Rectal smooth muscle tissue (tissue), 1 donor: Measurements from ENCODE around the gene PITX1.
A peak's percentile ranks its signal among the peaks of the same experiment; 100 is the strongest.

Source experiments
- H3K27ac ChIP-seq: one replicate; pipeline ENCODE4 v1.7.0; 2013; ENCODE audit warnings: low read depth, low read length, inconsistent platforms
- H3K27me3 ChIP-seq: one replicate; pipeline ENCODE4 v1.7.0; 2013; ENCODE audit warnings: low read length; ENCODE audit not compliant: control insufficient read depth, insufficient read depth
- H3K36me3 ChIP-seq: one replicate; pipeline ENCODE4 v1.7.0; 2013; ENCODE audit warnings: low read length; ENCODE audit not compliant: control insufficient read depth, insufficient read depth
- H3K4me1 ChIP-seq: one replicate; pipeline ENCODE4 v1.7.0; 2013; ENCODE audit warnings: low read length; ENCODE audit not compliant: control insufficient read depth, insufficient read depth
- H3K4me3 ChIP-seq: one replicate; pipeline ENCODE4 v1.7.0; 2013; ENCODE audit warnings: low read length
- H3K9ac ChIP-seq: one replicate; pipeline ENCODE4 v1.7.0; 2013; ENCODE audit warnings: low read length

Gene PITX1

GRCh38 chr5:135047347-135047695 lies 13.3 kb upstream of the PITX1 start:
- no peak overlapping the region for H3K27ac ChIP-seq
- peaks cover 19% of the 10 kb centered on the region for H3K27me3 ChIP-seq
- no peak overlapping the region for H3K4me3 ChIP-seq
- H3K9ac ChIP-seq: no peak overlapping the region
- no peaks in the 10 kb centered on the region for H3K36me3 ChIP-seq
- no peaks in the 10 kb centered on the region for H3K4me1 ChIP-seq

- H3K4me1 ChIP-seq: no peaks in the 10 kb centered on the region
- H3K4me3 ChIP-seq: no peak overlapping the region
- H3K27ac ChIP-seq: no peak overlapping the region
- H3K9ac ChIP-seq: no peak overlapping the region
- no peaks in the 10 kb centered on the region for H3K36me3 ChIP-seq
- peaks cover 20% of the 10 kb centered on the region for H3K27me3 ChIP-seq
Measured at GRCh38 chr5:135046661-135047346, 12.8 kb upstream of the PITX1 start.

- H3K4me3 ChIP-seq: no peak overlapping the region
- peaks cover 24% of the 10 kb centered on the region for H3K27me3 ChIP-seq
- H3K36me3 ChIP-seq: no peaks in the 10 kb centered on the region
- no peak overlapping the region for H3K27ac ChIP-seq
- no peaks in the 10 kb centered on the region for H3K4me1 ChIP-seq
- no peak overlapping the region for H3K9ac ChIP-seq
Measured at GRCh38 chr5:135045488-135045887, 11.5 kb upstream of the PITX1 start.

- no peak overlapping the region for H3K4me3 ChIP-seq
- no peaks in the 10 kb centered on the region for H3K4me1 ChIP-seq
- H3K9ac ChIP-seq: no peak overlapping the region
- no peaks in the 10 kb centered on the region for H3K36me3 ChIP-seq
- H3K27me3 ChIP-seq: peaks cover 40% of the 10 kb centered on the region
- H3K27ac ChIP-seq: no peak overlapping the region
Measured at GRCh38 chr5:135042595-135042994, 8.6 kb upstream of the PITX1 start.

- H3K9ac ChIP-seq: no peak overlapping the region
- H3K36me3 ChIP-seq: no peaks in the 10 kb centered on the region
- H3K27me3 ChIP-seq: peaks cover 48% of the 10 kb centered on the region
- no peaks in the 10 kb centered on the region for H3K4me1 ChIP-seq
- H3K4me3 ChIP-seq: no peak overlapping the region
- no peak overlapping the region for H3K27ac ChIP-seq
Measured at GRCh38 chr5:135041726-135042125, 7.7 kb upstream of the PITX1 start.

GRCh38 chr5:135041145-135041587 lies 7.1 kb upstream of the PITX1 start:
- Histone ChIP-seq H3K36me3 (no peaks in the 10 kb centered on the region), H3K27ac (no peak overlapping the region), H3K9ac (no peak overlapping the region), H3K4me1 (no peaks in the 10 kb centered on the region), H3K27me3 (peaks cover 49% of the 10 kb centered on the region), H3K4me3 (no peak overlapping the region)

GRCh38 chr5:135040333-135041144 lies 6.5 kb upstream of the PITX1 start:
- no peaks in the 10 kb centered on the region for H3K4me1 ChIP-seq
- no peak overlapping the region for H3K9ac ChIP-seq
- peaks cover 52% of the 10 kb centered on the region for H3K27me3 ChIP-seq
- H3K27ac ChIP-seq: no peak overlapping the region
- no peaks in the 10 kb centered on the region for H3K36me3 ChIP-seq
- no peak overlapping the region for H3K4me3 ChIP-seq

- Histone ChIP-seq H3K27me3 (peaks cover 54% of the 10 kb centered on the region), H3K9ac (no peak overlapping the region), H3K4me3 (no peak overlapping the region), H3K27ac (no peak overlapping the region), H3K36me3 (no peaks in the 10 kb centered on the region), H3K4me1 (no peaks in the 10 kb centered on the region)
Measured at GRCh38 chr5:135040034-135040332, 6.0 kb upstream of the PITX1 start.

GRCh38 chr5:135039271-135040033 lies 5.4 kb upstream of the PITX1 start:
- H3K4me1 ChIP-seq: no peaks in the 10 kb centered on the region
- H3K27me3 ChIP-seq: peaks cover 56% of the 10 kb centered on the region

GRCh38 chr5:135038813-135039270 lies 4.8 kb upstream of the PITX1 start:
- H3K27ac ChIP-seq: no peak overlapping the region
- H3K27me3 ChIP-seq: peaks cover 56% of the 10 kb centered on the region

More at GRCh38 chr5:135039271-135040033, 5.4 kb upstream of the PITX1 start:
- Histone ChIP-seq H3K9ac (no peak overlapping the region), H3K4me3 (peak overlapping the region; percentile 39), H3K27ac (no peak overlapping the region), H3K36me3 (no peaks in the 10 kb centered on the region)

GRCh38 chr5:135038205-135038812 lies 4.3 kb upstream of the PITX1 start:
- peaks cover 58% of the 10 kb centered on the region for H3K27me3 ChIP-seq
- no peaks in the 10 kb centered on the region for H3K4me1 ChIP-seq
- H3K36me3 ChIP-seq: no peaks in the 10 kb centered on the region
- peak overlapping the region; percentile 39 for H3K4me3 ChIP-seq
- H3K27ac ChIP-seq: no peak overlapping the region
- no peak overlapping the region for H3K9ac ChIP-seq

More at GRCh38 chr5:135038813-135039270, 4.8 kb upstream of the PITX1 start:
- Histone ChIP-seq H3K9ac (no peak overlapping the region), H3K4me1 (no peaks in the 10 kb centered on the region), H3K4me3 (peak overlapping the region; percentile 39), H3K36me3 (no peaks in the 10 kb centered on the region)
